SJSA1 (cell line): ENCODE measurements around the gene FCSK. TPM values are rescaled to one million over a fixed set of nuclear protein-coding genes. Genes with fewer than 3 reads are reported as not detected.
A peak's percentile ranks its signal among the peaks of the same experiment; 100 is the strongest.
"Not testable (repeated sequence)": the region's sequence is repeated elsewhere in the genome, so short reads cannot be mapped to it uniquely, and the experiment has no call there.

Experiments used
- DNase-seq, 2 experiments: peaks; one replicate each; pipeline ENCODE4 v3.0.0-alpha.2; 2015 to 2020; ENCODE audit warnings: low spot score in 2 of 2, low read depth in 1 of 2
- H3K27ac ChIP-seq: fragments of 250-450 bp; sonication (Bioruptor Pico); 2 replicates; pipeline ENCODE4 v1.5.1; 2020; ENCODE audit warnings: mild to moderate bottlenecking, moderate library complexity
- H3K27me3 ChIP-seq: fragments of 250-450 bp; sonication (Bioruptor Pico); replicated peaks from 2 replicates; pipeline ENCODE4 v1.5.1; 2020; ENCODE audit warnings: mild to moderate bottlenecking, moderate library complexity
- H3K36me3 ChIP-seq: fragments of 250-450 bp; sonication (Bioruptor Pico); 2 replicates; pipeline ENCODE4 v1.5.1; 2020; ENCODE audit warnings: mild to moderate bottlenecking
- H3K4me1 ChIP-seq: fragments of 250-450 bp; sonication (Bioruptor Pico); replicated peaks from 2 replicates; pipeline ENCODE4 v1.6.1; 2021; ENCODE audit warnings: mild to moderate bottlenecking
- H3K4me3 ChIP-seq: fragments of 250-450 bp; sonication (Bioruptor Pico); 2 replicates; pipeline ENCODE4 v1.5.1; 2020; ENCODE audit warnings: mild to moderate bottlenecking
- H3K9me3 ChIP-seq: fragments of 250-450 bp; sonication (Bioruptor Pico); replicated peaks from 2 replicates; pipeline ENCODE4 v1.5.1; 2020; ENCODE audit warnings: mild to moderate bottlenecking
- total RNA-seq: library from RNA; depleted of rRNA; stranded (reverse); fragments of >200 nt; shearing (Covaris generic); gene quantifications from 2 replicates; pipeline ENCODE4 v1.2.3, GENCODE V29; 2014

The FCSK gene
- total RNA-seq, 1 experiment from 2014 or later: 3.4 TPM

DNA sequence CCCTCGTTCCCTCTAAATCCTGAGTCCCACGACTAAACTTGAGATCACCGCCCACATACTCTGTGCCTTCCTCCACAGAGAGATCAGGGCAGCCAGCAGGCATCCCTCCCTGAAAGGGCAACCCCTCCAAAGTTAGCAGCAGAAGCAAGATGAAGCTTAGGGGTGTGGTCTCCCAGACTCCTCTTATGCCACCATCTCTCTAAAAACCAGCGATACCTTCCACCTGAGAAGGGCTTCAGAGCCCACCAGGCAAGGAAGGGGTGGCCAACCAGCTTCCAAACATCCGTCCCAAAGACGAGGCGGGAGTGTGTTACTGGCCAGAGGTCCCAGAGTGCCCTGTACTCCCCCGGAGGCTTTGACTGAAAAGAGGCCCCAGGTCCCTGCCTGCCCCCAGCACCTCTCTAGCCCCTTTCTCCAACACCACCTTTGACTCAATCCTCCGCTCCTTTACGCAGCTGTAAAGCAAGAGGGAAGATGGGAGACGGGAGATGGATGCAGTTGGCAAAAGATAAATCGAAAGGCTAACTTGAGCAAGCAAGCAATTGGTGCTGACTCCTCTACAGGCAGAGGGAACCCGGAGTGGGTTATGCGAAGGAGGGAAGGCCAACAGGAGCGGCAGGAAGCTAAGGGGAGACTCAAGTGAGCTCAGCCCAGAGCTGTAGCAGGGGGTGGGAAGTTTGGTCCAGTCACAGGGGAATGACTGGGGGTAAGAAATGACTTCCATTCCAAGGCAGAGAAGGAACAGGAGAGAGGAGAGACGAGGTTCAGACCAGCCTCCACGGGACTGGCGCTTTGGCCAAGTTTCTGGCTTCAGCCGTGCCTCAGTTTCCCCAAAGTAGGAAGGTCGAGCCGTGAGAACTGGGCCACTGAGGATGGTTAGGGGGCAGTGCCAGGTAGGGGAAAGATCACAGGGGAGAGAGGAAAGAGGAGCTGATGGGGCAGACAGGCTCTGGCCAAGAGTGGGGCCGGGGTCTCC lies 16.5 kb upstream of the FCSK start:
- peak overlapping the region; percentile 17; the same call in 1 of the 2 replicates for H3K27ac ChIP-seq
- peaks cover 45% of the 10 kb centered on the region for H3K4me1 ChIP-seq
- H3K27me3 ChIP-seq: no peaks in the 10 kb centered on the region
- DNase-seq: peak; percentile 40 to 60
- peaks cover 13% of the 10 kb centered on the region for H3K36me3 ChIP-seq
- H3K9me3 ChIP-seq: no peaks in the 10 kb centered on the region
- H3K4me3 ChIP-seq: peak overlapping the region; percentile 82

DNA sequence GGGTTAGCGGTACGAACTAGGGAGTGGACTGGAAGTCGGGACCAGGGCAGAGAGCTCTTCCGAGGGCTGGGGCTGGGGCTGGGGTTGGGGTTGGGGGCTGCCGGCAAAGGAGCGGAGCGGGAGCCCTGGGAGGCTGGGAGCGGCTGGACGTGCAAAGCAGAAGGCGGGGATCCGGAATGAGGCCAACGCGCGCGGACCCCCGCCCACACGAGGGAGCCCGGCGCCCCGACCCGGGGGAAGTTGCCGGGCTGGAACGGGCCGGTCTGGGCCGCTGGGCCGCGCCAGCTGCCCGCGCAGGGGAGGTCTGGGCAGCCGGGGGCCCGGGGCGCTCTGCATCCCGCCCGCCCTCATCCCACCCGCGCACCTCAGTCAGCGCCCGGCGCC lies 15.8 kb upstream of the FCSK start:
- Histone ChIP-seq H3K9me3 (no peaks in the 10 kb centered on the region), H3K4me1 (peaks cover 40% of the 10 kb centered on the region), H3K27me3 (no peaks in the 10 kb centered on the region), H3K36me3 (peaks cover 13% of the 10 kb centered on the region), H3K4me3 (peak overlapping the region; percentile 82), H3K27ac (peak overlapping the region; percentile 17; the same call in 1 of the 2 replicates)
- no peak for DNase-seq

DNA sequence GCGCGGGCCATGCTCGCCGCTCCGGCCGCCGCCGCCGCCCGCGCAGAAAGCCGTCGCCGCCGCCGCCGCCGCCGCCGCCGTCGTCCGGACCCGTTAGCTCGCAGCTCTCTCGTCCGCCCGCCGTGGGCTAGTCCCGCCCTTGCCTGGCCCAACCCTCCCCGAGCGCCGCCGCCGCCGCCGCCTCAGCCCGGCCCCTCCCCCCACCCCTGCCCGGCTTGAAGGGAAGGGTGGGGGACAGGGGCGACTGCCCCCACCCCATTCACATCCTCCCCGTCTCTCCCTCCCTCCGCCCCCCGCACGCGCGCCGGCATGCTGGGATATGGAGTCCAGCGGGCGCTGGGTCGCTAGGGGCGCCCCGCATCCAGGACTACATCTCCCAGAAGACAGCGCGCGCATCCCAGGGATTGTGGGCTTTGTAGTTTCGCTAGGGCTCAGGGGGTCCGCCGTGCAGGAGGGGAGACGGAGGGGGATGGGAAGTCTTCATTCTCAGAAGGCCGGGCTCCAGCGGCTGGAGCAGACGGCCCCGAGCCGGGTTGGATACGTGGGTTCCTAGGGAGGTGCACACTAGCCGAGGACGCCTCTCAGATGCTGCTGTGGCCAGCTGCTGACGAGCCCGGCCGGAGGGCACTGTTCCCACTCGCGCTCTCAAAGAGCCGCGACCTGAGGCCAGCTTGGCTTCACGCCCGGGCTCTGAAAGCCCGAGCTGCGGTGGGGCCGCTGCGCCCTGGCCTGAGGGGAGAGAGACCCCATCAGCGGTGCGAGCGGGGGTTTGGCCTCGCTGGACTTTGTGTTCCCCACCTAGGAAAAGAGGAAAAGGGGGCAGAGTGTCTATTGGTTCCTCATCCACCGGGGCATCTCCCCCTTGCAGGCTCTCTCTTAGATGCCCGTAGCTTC lies 15.2 kb upstream of the FCSK start, which contains the start of gene ST3GAL2:
Gene ST3GAL2 (minus strand): TSS at position 132 of the 894 bp plus-strand sequence. CDS start 40,570 bp downstream, outside the sequence.
- H3K36me3 ChIP-seq: peaks cover 10% of the 10 kb centered on the region
- H3K27me3 ChIP-seq: no peaks in the 10 kb centered on the region
- H3K27ac ChIP-seq: peak within 1 kb of the TSS; percentile 26; the same call in 1 of the 2 replicates
- peak within 1 kb of the TSS; percentile 82 for H3K4me3 ChIP-seq
- H3K4me1 ChIP-seq: peaks cover 33% of the 10 kb centered on the region
- H3K9me3 ChIP-seq: no peaks in the 10 kb centered on the region
- DNase-seq: peak; percentile 85 to 96

DNA sequence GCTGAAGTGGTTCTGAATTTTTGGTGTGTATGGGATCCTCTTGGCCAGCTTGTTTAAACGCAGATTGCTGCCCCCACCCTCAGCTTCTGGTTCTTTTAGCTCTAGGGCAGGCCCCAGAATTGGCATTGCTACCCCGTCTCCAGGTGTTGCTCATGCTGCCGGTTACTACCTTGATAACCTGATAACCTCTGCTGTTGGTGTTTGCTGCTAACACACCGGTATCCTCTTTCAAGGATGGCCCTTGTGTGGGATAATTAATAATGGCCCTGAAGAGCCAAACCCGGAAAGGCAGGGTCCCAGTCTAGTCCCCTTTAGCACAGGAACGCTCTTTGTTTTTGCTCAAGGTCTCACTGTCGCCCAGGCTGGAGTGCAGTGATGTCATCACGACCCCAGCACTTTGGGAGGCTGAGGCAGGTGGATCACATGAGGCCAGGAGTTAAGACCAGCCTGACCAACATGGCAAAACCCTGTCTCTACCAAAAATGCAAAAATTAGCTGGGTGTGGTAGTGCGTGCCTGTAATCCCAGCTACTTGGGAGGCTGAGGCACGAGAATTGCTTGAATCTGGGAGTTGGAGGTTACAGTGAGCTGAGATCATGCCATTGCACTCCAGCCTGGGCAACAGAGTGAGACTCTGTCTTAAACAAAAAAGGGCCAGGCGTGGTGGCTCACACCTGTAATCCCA lies 14.2 kb upstream of the FCSK start:
- DNase-seq: no peak
- Histone ChIP-seq H3K9me3 (no peaks in the 10 kb centered on the region), H3K4me3 (no peak overlapping the region), H3K4me1 (peaks cover 33% of the 10 kb centered on the region), H3K27ac (no peak overlapping the region), H3K27me3 (no peaks in the 10 kb centered on the region), H3K36me3 (peaks cover under 1% of the 10 kb centered on the region)

DNA sequence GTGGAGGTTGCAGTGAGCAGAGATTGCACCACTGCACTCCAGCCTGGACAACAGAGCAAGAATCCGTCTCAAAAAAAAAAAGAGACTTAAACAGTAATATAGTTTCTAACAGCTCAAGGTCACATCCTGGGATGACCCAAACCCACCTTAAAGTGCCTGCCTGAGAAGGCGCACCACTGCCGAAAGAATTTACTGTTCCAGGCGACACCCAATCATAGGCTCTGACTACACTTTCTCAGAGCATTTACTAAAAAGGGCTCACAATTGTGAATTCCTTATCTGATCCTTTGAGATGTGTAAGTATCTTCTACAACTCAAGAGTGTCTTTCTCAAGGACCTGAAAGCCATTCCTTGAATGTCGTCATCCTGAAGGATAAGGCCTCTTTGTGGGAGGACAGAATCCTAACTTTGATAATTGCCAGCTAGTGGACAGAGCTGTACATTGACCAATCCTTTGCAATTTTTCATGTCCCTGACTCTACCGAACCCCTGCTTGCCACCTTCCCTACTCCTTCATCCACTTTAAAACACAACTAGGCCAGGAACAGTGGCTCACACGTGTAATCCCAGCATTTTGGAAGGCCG lies 12.9 kb upstream of the FCSK start:
- H3K36me3 ChIP-seq: no peaks in the 10 kb centered on the region
- no peaks in the 10 kb centered on the region for H3K9me3 ChIP-seq
- no peak overlapping the region for H3K27ac ChIP-seq
- H3K4me3 ChIP-seq: no peak overlapping the region
- no peaks in the 10 kb centered on the region for H3K27me3 ChIP-seq
- peaks cover 25% of the 10 kb centered on the region for H3K4me1 ChIP-seq
- DNase-seq: no peak

DNA sequence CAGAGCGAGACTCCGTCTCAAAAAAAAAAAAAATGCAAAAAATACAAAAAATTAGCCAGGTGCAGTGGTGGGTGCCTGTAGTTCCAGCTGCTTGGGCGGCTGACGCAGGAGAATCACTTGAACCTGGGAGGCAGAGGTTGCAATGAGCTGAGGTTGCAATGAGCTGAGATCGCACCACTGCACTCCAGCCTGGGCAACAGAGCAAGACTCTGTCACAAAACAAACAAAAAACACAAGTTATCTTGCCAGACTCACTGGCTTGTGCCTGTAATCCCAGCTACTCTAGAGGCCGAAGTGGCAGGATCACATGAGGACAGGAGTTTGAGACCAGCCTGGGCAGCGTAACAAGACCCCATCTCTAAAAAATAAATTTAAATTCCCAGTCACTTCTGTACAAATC lies 12.1 kb upstream of the FCSK start:
- Histone ChIP-seq H3K36me3 (no peaks in the 10 kb centered on the region), H3K27ac (no peak overlapping the region), H3K27me3 (no peaks in the 10 kb centered on the region), H3K4me3 (no peak overlapping the region), H3K4me1 (peaks cover 16% of the 10 kb centered on the region), H3K9me3 (no peaks in the 10 kb centered on the region)
- no peak for DNase-seq

DNA sequence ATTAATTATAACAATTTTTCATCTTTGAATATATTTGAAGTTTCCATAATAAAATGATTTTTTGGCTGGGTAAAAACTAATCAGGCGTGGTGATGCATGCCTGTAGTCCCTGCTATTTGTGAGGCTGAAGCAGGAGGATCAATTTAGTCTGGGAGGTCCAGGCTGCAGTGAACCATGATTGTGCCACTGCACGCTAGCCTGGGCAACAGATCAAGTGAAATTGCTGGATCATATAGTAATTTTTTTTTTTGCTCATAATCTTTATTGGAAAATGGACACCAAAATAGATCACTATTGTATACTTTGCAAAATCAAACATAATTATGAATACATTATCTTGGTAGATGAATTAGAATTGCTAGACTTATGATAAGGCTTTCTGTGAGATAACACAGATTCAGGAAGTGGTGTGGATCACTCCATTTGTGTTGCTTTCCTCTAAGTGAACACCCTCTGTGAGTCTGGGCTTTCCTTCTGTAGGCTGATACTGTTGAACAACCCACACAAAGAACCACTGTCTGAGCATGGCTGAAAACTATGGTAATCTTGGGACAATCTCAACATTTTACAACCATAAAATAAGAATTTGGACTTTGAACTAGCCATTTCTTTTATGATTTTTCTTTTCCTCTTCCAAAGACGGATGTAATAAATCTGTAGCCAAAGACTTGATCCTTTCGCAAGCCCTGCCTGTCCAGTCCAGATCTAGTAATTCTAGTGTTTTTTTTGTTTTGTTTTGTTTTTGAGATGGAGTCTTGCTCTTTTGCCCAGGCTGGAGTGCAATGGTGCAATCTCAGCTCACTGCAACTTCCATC lies 9.9 kb upstream of the FCSK start:
- no peaks in the 10 kb centered on the region for H3K27me3 ChIP-seq
- DNase-seq: no peak
- H3K36me3 ChIP-seq: no peaks in the 10 kb centered on the region
- peaks cover 3% of the 10 kb centered on the region for H3K4me1 ChIP-seq
- no peak overlapping the region for H3K27ac ChIP-seq
- no peaks in the 10 kb centered on the region for H3K9me3 ChIP-seq
- no peak overlapping the region for H3K4me3 ChIP-seq

DNA sequence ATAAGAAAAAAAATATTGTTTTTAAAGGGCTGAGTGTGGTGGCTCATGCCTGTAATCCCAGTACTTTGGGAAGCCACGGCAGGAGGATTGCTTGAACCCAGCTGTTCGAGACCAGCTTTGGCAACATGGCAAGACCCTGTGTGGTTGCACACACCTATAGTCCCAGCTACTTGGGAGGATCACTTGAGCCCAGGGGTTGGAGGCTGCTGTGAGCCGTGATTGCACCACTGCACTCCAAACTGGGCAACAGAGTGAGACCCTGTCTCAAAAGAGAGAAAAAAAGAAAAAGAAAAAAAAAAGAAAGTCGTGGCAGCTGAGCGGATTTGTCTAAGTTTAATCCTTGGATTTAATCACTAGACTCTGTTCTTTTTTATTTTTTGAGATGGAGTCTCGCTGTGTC lies 6.3 kb upstream of the FCSK start:
- Histone ChIP-seq H3K27me3 (no peaks in the 10 kb centered on the region), H3K4me1 (no peaks in the 10 kb centered on the region), H3K4me3 (no peak overlapping the region), H3K27ac (no peak overlapping the region), H3K36me3 (no peaks in the 10 kb centered on the region), H3K9me3 (no peaks in the 10 kb centered on the region)
- no peak for DNase-seq

DNA sequence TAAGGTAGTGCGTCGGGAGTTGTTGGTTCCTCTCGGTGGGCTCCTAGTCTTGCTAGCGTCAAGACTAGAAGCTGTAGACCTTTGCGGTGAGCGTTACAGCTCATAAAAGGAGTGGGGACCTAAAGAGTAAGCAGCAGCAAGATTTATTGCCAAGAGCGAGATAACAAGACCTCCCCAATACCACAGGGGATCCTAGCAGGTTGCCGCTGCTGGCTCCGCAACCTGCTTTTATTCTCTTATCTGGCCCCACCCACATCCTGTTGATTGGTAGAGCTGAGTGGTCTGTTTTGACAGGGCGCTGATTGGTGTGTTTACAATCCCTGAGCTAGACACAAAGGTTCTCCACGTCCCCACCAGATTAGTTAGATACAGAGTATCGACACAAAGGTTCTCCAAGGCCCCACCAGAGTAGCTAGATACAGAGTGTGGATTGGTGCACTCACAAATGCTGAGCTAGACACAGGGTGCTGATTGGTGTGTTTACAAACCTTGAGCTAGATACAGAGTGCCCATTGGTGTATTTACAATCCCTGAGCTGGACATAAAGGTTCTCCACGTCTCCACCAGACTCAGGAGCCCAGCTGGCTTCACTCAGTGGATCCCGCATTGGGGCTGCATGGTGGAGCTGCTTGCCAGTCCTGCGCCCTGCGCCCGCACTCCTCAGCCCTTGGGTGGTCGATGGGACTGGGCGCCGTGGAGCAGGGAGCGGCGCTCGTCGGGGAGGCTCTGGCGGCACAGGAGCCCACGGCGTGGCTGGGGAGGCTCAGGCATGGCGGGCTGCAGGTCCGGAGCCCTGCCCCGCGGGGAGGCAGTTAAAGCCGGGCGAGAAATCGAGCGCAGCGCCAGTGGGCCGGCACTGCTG lies 4.0 kb upstream of the FCSK start:
- not testable (repeated sequence) for H3K9me3 ChIP-seq, H3K4me3 ChIP-seq, H3K36me3 ChIP-seq, H3K27me3 ChIP-seq, H3K4me1 ChIP-seq, H3K27ac ChIP-seq, DNase-seq

DNA sequence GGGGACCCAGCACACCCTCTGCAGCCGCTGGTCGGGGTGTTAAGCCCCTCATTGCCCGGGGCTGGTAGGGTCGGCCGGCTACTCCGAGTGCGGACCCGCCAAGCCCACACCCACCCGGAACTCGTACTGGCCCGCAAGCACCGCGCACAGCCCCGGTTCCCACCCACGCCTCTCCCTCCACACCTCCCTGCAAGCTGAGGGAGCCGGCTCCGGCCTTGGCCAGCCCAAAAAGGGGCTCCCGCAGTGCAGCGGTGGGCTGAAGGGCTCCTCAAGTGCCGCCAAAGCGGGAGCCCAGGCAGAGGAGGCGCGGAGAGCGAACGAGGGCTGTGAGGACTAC lies 3.4 kb upstream of the FCSK start:
- not testable (repeated sequence) for H3K9me3 ChIP-seq, H3K4me1 ChIP-seq, H3K27me3 ChIP-seq, DNase-seq, H3K36me3 ChIP-seq, H3K27ac ChIP-seq, H3K4me3 ChIP-seq

DNA sequence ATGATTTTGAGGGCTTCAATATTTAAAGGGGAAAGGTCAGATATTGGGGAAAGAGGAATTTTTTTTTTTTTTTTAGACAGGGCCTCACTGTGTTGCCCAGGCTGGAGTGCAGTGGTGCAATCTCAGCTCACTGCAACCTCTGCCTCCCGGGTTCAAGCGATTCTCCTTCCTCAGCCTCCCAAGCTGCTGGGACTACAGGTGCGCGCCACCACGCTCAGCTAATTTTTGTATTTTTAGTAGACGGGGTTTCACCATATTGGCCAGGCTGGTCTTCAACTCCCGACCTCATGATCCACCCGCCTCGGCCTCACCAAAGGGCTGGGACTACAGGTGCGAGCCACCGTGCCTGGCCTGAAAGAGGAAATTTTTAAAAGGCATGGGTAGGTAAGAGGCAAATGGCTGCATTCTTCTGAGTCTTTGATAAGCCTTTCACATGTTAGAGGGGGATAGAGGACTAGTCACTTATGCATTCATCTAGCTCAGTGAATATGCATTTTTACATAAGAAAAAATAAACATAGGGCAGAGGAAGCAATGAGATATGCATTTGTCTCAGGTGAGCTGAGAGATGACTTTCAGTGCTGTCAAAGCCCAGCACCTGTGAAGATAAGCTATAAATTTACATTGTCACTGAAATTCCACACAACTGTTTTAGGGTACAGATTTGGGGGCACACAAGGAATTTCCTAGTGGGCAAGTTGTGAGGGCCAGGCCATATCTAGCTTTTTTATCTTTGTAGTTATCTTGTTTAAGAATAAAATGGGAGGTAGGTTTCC lies 1.1 kb upstream of the FCSK start:
- Histone ChIP-seq H3K4me3 (peak overlapping the region; percentile 72), H3K4me1 (peaks cover 4% of the 10 kb centered on the region), H3K27ac (no peak overlapping the region), H3K27me3 (no peaks in the 10 kb centered on the region), H3K9me3 (no peaks in the 10 kb centered on the region), H3K36me3 (no peaks in the 10 kb centered on the region)
- DNase-seq: no peak
